GM18519 (cell line): ENCODE data around the gene DDX59.

Experiments
- ATAC-seq: cut with Tn5 transposase; IDR thresholded peaks from one replicate; pipeline ENCODE4 v1.9.1; 2021; ENCODE audit warnings: mild to moderate bottlenecking, moderate library complexity; ENCODE audit not compliant: unreplicated experiment, low FRiP score

DDX59 gene

GRCh38 chr1:200669314-200670241 is at the start of gene DDX59:
DDX59 (minus strand) TSS chr1:200669907; CDS start chr1:200666740, 3,167 bp downstream.
- peak; percentile 58 for ATAC-seq

GRCh38 chr1:200714504-200715187 is 44.9 kb upstream of the DDX59 start:
- no peak for ATAC-seq

DNA sequence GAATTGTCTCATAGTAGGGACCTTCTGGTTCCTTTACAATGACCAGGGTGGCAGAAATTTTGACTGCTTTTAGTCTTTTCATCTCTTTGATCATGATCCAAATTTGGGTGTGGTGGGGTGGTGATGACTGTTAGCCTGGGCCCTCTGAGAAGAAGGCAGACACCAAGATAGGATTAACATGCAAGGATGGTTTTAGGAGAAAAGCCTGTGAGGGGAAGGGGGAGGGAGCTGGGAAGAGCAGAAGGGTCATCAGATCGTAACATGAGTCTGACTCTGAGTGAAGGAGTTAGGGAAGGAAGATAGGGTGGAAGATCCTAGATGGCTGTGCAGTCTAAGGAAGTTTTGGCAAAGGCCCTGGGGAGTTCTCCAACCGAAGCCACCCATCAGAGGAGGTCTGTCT is 40.5 kb upstream of the DDX59 start:
- no peak for ATAC-seq

DNA sequence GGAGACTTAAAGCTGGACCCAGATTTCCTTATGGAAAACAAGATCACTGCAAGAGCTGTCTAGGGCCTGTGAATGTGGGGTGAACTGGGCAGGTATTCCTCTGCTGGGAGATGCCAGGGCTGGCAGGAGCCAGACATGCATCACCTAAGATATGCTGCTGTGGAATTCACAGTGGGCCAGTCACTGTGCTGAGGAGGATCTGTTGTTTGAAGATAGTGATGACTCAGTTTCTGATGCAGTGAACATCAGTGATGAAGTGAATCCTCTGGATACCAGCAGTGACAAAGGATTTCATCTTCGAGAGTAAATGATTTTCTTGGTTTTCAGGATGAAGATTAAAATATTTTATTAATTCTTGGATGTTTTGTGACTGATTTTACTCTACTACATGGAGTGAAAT is 39.1 kb upstream of the DDX59 start:
- ATAC-seq = no peak

DNA sequence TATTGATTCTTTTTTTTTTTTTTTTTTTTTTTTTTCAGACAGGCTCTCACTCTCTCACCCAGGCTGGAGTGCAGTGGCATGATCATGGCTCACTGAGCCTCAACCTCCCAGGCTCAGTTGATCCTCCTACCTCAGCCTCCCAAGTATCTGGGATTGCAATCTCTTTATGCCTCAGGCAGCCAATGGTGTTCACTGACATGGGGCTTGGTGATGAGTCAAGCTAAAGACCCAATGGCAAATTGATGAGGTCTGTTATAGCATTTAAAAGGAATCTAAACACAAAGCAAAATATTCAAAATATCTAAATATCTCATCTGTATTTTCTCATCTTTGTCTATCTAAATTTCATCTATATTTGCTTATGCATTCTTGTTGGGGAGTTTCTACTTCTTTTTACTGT is 38.5 kb upstream of the DDX59 start:
- no peak for ATAC-seq

DNA sequence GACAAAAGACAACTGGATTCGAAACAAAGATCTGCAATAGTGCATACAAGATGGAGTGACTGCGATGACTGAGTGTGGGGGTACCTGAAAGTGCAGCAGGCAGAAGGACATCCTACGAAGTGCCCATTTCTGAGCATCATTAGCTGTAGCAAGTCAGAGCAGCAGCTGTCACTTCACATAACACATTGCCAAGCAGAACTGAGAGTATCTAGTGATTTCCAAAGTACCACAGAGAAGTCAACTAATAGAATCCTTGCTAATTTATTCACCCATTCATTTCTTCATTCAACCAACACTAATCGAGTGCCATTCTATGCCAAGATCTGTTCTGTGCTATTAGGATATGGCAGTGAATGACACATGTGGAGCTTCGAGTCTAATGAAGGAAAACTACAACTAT is 37.4 kb upstream of the DDX59 start:
- ATAC-seq = no peak

DNA sequence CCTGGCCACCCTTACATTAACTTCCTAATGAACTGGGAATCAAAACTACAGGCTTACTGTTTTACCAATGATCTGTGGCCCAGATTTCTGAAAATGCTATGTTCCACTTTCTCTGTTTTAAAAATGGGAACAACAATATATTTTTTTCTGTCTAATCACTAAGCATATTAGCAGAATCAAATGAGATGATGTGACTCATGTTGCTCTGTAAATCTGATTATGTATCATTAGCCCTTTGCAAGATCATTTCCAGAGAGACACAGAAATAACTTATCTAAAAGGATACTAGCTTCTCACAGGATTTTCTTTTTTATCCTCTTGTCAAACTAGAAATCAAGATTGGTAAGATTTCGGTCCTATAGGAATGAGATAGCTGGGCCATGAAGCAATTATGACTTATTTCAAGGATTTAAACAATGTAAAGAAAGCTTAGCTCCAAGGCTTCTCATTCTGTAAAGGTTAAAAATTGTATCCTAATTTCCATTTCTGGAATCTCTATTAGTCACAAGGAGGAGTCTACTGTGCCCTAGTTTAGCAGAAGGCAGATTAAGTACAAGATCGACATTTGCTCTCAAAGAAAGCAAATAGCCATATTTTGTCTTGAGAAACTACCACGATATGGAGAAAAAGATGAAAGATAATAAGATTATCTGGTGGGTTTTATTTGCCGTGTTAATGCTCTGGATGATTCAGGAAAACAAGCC is 36.6 kb upstream of the DDX59 start:
- ATAC-seq = no peak

DNA sequence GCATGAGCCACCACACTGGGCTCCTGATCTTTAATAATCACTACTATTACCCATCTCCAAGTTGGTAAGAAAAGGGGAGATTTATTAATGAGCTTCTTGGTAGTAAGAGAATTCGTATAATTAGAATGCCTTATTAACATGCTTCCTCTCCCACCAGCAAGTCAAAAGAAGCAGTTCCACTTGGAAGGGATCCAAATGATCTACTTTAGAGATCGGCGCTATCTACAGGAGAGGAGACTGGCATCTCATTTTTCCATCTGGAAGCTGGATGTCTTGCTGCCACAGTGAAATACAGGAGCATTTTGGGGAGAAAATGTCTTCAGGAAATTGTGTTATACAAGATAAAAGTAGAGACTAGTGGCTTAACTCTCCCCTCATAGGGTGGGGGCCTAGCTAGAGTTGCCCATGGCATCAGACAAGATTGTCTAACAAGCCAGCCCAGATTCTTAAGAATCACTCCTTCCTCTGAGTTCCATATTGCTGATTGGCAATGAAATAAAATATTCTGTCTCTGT is 35.3 kb upstream of the DDX59 start:
- no peak for ATAC-seq

DNA sequence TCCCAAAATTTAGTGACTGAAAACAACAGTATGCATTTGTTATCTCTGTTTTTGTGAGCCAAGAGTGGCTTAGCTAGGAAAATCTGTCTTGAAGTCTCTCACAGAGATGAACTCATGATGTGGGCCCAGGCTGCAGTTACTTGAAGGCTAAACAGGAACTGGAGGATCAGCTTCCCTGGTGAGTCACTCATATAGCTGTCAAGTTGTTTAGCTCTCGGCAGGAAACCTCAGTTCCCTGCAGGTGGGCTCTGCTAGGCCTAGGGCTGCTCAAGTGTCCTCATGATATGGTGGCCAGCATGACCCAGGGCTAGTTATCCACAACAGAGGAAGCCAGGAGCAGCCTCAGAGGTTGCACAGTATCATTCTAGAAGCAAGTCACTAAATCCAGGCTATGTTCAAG is 30.2 kb upstream of the DDX59 start:
- ATAC-seq = no peak

GRCh38 chr1:200694738-200695137 is 25.0 kb upstream of the DDX59 start:
- ATAC-seq = no peak

DNA sequence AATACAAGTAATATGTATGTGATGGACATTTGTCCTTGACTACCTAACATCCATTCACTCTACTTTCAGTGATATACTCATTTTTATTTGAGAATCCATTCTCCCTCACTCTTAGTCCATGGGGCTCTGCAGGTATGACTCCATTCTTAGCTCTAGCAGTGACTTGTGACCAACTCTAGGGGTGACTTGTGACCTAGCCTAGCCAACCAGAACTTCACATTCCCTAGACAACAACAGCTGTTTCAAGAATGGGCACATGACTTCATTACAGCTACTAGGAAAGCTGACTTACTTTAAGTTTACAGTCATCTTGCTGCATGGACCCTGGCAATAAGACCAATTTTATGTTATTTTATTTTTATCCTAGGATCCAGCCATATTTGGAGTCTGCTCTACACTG is 23.6 kb upstream of the DDX59 start:
- no peak for ATAC-seq

GRCh38 chr1:200692316-200692715 is 22.6 kb upstream of the DDX59 start:
- no peak for ATAC-seq

GRCh38 chr1:200686620-200687019 is 16.9 kb upstream of the DDX59 start:
- no peak for ATAC-seq

DNA sequence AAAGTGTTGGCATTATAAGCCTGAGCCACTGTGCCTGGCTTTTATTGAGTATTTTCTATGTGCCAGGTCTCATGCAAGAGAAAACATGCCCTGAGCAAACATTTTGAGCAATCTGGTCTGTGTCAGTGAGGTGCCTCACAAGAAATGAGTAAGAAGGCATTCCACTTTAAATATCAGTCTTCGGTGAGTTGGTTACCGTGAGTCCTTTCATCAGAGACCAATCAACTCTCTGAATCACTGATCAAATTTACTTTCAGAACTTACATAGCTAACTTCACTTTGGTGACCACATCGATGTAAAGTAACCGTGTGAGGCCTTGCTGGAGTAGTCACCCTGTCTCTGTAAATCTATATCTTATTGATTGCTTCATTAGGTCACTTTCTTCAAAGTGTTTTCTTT is 14.3 kb upstream of the DDX59 start:
- ATAC-seq = no peak

- no peak for ATAC-seq
Measured at GRCh38 chr1:200683298-200683697, 13.6 kb upstream of the DDX59 start.

- no peak for ATAC-seq
Measured at GRCh38 chr1:200681231-200681630, 11.5 kb upstream of the DDX59 start.

DNA sequence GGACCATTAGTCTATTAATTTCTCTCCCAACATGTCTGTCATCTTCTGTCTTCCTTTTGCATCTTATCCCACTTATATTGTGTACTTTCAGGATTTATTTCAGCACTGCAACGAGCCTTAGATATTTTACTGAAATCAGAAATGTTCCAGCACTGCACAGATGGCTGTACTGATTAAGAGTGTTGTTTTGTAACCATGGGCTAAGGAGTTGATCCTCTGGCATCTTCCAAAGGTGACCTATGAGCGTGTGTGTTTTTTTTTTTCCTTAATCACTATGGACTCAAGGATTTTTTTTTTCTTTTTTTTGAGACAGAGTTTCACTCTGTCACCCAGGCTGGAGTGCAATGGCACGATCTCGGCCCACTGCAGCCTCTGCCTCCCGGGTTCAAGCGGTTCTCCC is 7.1 kb upstream of the DDX59 start:
- ATAC-seq = no peak

- ATAC-seq = no peak
Measured at GRCh38 chr1:200675588-200675852, 5.8 kb upstream of the DDX59 start.

DNA sequence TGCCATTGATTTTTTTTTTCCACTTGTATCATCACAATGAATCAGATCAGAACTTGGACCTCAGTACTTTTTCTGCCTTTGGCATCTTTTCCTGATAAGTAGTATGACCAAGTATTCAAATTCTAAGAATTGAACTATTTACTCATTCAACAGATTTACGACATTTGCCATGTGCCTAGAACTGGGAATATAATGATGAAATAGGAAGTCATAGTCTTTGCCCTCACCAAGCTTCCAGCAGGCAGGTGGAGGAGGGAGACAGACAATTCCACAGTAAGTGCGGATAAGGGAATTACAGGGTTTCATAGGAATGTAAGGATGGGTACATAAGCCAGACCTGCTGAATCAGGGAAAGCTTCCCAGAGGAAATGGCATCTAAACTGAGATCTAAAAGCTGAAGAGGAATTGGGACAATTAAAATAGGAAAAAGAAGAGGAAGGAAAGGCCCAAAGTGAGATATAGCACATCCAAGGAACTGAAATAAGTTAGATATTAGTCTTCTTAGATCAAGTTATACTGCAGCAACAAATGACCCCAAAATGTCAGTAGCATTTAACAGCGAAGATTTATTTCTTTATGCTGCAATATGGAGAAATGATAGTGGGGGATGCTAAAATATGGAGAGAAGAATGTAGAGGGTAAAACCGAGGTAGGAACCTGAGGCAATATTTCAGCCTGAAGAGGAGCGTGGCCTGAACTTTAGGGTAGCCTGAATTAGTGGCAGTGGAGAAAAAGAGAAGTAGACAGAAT is 5.3 kb upstream of the DDX59 start:
- ATAC-seq = no peak

DNA sequence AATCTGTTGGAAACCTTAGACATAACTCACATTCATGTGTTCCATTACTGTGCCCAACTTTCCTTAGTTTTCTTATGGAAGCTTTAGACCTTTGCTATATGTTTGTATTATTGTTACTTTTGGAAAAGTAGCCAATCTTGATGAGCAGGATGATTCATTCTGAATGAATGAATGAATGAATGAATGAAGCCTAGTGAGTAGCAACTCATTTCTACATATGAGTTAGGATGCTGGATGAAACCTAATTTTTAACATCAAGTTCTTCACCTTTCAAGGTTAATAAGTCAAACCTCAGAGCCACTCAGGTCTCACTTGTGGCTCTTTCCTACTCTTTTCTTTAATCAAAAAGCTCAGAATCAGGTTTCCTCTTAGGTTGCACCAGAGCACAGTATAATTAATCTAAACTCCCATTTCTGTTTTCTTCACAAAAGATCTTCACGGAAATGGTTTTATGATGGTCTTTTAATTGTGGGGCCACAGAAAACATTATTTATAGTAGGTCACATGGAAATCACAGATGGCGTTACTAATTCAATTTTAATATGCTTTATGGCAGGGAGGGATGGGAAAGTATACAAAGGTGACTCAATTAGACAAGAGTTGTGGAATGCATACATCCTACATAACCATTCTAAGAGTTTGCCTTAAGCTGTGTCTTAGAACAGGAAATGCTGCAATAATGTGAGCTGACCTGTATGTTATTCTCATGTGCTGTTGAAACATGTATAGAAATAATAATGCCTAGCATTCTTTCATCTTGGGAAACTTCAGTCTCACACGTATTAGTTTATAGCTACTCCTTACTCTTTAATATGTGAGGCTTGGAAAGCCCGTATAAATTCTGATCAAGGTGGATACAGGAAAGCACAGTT is 4.5 kb upstream of the DDX59 start:
- no peak for ATAC-seq
